Adrenal gland (tissue), 12 donors: ENCODE measurements around the gene CALML3. TPM values are rescaled to one million over a fixed set of nuclear protein-coding genes. Genes with fewer than 3 reads are reported as not detected.

ENCODE experiments used
- DNase-seq, 7 donors: peaks; one replicate each; pipeline ENCODE4 v3.0.0-alpha.2; 2019 to 2020
- H3K27ac ChIP-seq, 5 donors: fragments of 200-600 bp; sonication (generic) in 4 of 5; 1 replicate in 3 of 5; 2 replicates in 2 of 5; pipeline versions ENCODE4 v1.5.1 to v1.8.0; 2016 to 2020; ENCODE audit warnings: mild to moderate bottlenecking in 1 of 5
- H3K27me3 ChIP-seq: fragments of 200-600 bp; 2 replicates; pipeline ENCODE4 v1.8.0; 2021
- H3K36me3 ChIP-seq, 2 donors: fragments of 200-600 bp; replicated peaks in 1 of 2; 1 replicate in 1 of 2; 2 replicates in 1 of 2; pipeline versions ENCODE4 v1.5.1 to v1.8.0; 2018 to 2022
- H3K4me1 ChIP-seq, 2 donors: fragments of 200-600 bp; replicated peaks in 1 of 2; 1 replicate in 1 of 2; 2 replicates in 1 of 2; pipeline versions ENCODE4 v1.5.1 to v1.8.0; 2018 to 2021
- H3K4me3 ChIP-seq, 4 donors: fragments of 200-600 bp; sonication (generic) in 3 of 4; one replicate each; pipeline ENCODE4 v1.5.1; 2016 to 2018
- H3K9me3 ChIP-seq, 3 donors: fragments of 200-600 bp; sonication (generic) in 1 of 3; replicated peaks in 1 of 3; 1 replicate in 2 of 3; 2 replicates in 1 of 3; pipeline versions ENCODE4 v1.5.1 to v1.8.0; 2016 to 2021
- POLR2A ChIP-seq, 2 donors: fragments of 450-650 bp; IDR thresholded peaks; one replicate each; pipeline ENCODE4 v1.6.1; 2017; ENCODE audit warnings: antibody characterized with exemption in 2 of 2, mild to moderate bottlenecking in 2 of 2, moderate library complexity in 1 of 2
- WGBS, 4 donors: extraction: QIAGEN DNeasy Blood & Tissue Kit in 2 of 4; methylation state at CpG; one replicate each; pipeline versions ENCODE4 v1.1.5 to v1.1.7; 2013 to 2017; 5-methylcytosine and 5-hydroxymethylcytosine counted together
- intact Hi-C, 2 donors: fragments of 100-400 bp; cut with DNase I; formaldehyde crosslinking; loops; one replicate each; pipeline versions ENCODE4 v1.14.1 to v1.15.0; 2022 to 2023
- polyA plus RNA-seq, 3 donors: library from polyadenylated mRNA; stranded (reverse); fragments of 200-250 nt in 2 of 3; fragments of 350-450 nt in 1 of 3; fragmentation: Illumina TruSeq in 1 of 3; extraction: RNeasy Lipid Tissue Mini Kit (QIAGEN cat#74804) in 1 of 3; gene quantifications; one replicate each; pipeline ENCODE4 v1.2.3, GENCODE V29; 2013 to 2014
- total RNA-seq, 9 donors: library from RNA; depleted of rRNA in 4 of 9; stranded (reverse); fragments of >200 nt in 4 of 9; fragments of 120-200 nt in 1 of 9; fragmentation: NEBNext Ultra II Directional in 1 of 9; extraction: Animal tissue kit (Norgen Biotek cat#: 25700) in 1 of 9; gene quantifications; one replicate each; pipeline versions ENCODE4 v1.1.0 to v1.2.4, GENCODE V29; 2013 to 2023
- TF ChIP-seq, protein P1 (sequence below), 6 experiments: fragments of 450-650 bp in 4 of 6; fragments of 200-600 bp in 2 of 6; sonication (generic) in 1 of 6; IDR thresholded peaks; 1 replicate in 5 of 6; 2 replicates in 1 of 6; pipeline versions ENCODE4 v1.5.1 to v1.8.0; 2016 to 2021; ENCODE audit warnings: antibody characterized with exemption in 6 of 6, mild to moderate bottlenecking in 2 of 6, moderate library complexity in 1 of 6
- donor health status: healthy with polysubstance abuse.
- donor health status: Bipolar disorder and iron deficiency.
- donor health status: DM: yes; HTN: yes; CAD: no.
- donor health status: DM: no; HTN: no; CAD: no.
- donor health status: DM: no; HTN: no; CAD: no.
- donor health status: DM: yes; HTN: yes; CAD: no.

Gene CALML3
- total and polyA plus RNA-seq, 12 donors, result 0.07 TPM; not detected in 11

DNA sequence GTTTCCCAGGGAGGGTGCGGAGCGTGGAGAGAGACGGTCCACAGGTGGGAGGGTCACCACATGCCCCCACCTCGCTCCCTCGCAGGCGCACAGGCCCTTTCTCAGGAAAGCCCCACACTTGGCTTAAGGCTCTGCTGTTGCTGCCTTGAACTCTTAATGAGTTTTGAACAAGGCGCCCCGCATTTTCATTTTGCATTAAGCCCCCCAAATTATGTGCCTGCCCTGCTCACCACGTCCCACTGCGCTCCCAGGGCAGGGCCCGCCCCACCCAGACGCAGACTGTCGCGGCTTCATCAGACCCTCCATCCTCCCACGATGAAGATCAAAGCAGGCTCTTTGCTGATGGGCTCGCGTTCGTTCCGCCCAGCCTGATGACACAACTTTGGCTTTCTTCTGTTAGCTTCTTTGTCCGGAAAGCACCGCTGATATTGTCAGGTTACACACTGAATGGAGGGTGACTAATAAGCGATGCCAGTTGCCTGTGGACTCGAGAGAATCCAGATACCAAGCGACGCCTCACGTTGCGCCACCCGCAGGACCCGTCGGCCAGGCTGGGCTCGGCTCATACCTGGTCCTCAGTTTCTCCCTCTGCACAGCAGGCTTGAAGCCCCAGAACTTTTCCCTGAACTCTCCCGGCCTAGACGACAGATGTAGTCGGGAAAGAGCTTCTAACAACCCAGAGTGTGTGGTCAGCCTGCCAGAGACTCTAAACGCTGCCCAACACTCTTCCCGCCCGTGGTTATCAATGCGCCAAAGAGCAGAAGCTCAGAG, 9.5 kb downstream of the CALML3 start:
- no peaks in the 10 kb centered on the region for H3K27me3 ChIP-seq
- H3K27ac ChIP-seq, result no peak overlapping the region
- 84 to 89% (median 87%) methylated on average over 31 to 38 of the region's 38 CpGs for WGBS, 4 donors
- no peaks in the 10 kb centered on the region for H3K36me3 ChIP-seq
- H3K4me3 ChIP-seq, result no peak overlapping the region
- no peak for DNase-seq
- H3K4me1 ChIP-seq, result no peaks in the 10 kb centered on the region
- TF ChIP-seq, protein P1, sequence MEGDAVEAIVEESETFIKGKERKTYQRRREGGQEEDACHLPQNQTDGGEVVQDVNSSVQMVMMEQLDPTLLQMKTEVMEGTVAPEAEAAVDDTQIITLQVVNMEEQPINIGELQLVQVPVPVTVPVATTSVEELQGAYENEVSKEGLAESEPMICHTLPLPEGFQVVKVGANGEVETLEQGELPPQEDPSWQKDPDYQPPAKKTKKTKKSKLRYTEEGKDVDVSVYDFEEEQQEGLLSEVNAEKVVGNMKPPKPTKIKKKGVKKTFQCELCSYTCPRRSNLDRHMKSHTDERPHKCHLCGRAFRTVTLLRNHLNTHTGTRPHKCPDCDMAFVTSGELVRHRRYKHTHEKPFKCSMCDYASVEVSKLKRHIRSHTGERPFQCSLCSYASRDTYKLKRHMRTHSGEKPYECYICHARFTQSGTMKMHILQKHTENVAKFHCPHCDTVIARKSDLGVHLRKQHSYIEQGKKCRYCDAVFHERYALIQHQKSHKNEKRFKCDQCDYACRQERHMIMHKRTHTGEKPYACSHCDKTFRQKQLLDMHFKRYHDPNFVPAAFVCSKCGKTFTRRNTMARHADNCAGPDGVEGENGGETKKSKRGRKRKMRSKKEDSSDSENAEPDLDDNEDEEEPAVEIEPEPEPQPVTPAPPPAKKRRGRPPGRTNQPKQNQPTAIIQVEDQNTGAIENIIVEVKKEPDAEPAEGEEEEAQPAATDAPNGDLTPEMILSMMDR (IDR thresholded peaks at IDR 0.05), result no peak
- no peak for TF ChIP-seq POLR2A (IDR thresholded peaks at IDR 0.05)
- intact Hi-C loops, result no loop called here
- H3K9me3 ChIP-seq, result no peaks in the 10 kb centered on the region

DNA sequence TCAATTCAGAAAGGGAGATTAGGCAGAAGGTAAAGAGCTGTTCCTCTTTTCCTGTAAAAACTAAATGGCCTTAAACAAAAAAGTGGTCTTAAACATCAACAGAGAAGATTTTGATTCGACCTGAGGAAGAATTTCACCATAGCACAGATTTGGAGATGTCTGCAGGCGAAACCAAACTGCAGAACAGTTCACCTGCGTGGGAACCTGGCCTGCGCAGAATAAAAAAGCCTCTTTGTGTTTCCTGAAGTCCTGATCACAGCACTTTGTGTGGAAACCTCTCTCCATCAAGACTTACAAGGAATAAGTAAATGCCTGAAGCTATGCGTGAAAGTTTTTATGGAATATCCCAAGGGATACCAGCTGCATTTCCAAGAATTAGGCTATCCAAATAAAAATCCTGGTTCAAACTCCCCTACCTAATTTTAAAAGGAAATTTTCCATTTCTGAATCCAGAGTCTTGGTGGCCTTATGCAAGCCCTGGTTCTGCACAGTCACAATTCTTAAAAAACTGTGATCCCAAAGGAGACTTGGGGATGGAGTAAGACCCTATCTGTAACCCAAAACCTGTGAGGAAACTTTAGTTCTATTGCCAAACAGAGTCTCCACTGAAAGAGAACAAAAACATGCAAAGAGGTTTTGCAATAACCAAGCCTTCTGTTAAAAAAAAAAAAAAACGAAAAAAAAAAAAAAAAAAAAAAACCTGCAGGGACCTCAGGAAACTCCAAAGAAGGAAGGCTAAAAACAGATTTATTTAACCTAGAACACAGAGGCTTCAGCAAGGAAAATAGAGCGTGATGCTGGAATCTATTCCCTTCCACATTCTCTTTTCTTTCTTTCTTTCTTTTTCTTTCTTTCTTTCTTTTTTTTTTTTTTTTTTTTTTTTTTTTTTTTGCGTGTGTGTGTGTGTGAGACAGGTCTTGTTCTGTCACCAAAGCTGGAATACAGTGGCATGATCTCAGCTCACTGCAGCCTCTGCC, 10.4 kb downstream of the CALML3 start:
- no peak for DNase-seq
- 65 to 74% (median 70%) methylated on average over 8 of the region's 8 CpGs for WGBS, 4 donors
- no peaks in the 10 kb centered on the region for H3K4me1 ChIP-seq

DNA sequence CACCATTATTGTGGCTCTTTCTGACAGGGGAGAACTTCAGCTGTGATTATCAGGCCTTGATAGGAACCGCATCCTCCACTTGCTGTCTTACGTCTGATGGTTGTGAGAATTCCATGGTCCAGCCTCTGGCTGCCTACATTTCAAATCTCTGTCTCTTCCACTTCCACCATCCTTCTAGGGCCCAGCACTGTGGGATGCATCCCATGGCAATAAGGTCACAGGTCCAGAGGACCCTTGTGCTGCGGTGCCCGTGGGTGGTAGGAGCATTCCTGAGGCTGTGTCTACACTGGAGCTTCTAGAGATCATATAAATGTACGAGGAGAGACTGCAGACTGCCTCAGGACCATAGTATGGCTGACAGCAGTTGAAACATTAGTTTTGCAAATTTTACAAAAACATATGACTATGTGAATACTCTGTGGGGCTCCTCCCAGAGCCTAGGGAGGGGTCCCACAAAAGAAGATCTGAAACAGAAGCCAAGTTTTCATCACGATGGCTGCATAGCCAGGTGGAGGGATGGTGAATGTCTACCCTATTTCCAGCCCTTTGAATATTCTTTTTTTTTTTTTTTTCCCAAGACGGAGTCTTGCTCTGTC, 11.8 kb downstream of the CALML3 start:
- DNase-seq, result no peak
- H3K4me3 ChIP-seq, result no peak overlapping the region
- H3K27me3 ChIP-seq, result no peaks in the 10 kb centered on the region
- no peaks in the 10 kb centered on the region for H3K9me3 ChIP-seq
- intact Hi-C loops, result no loop called here
- no peaks in the 10 kb centered on the region for H3K4me1 ChIP-seq
- 88 to 94% (median 91%) methylated on average over 4 to 7 of the region's 7 CpGs for WGBS, 4 donors
- H3K36me3 ChIP-seq, result no peaks in the 10 kb centered on the region
- no peak for TF ChIP-seq POLR2A (IDR thresholded peaks at IDR 0.05)
- TF ChIP-seq, protein P1 (IDR thresholded peaks at IDR 0.05), result no peak
- H3K27ac ChIP-seq, result no peak overlapping the region

More for the DNA sequence above, 10.4 kb downstream of the CALML3 start:
- Histone ChIP-seq H3K4me3 (no peak overlapping the region), H3K36me3 (no peaks in the 10 kb centered on the region), H3K27me3 (no peaks in the 10 kb centered on the region), H3K27ac (no peak overlapping the region), H3K9me3 (no peaks in the 10 kb centered on the region)
- intact Hi-C loops, result no loop called here
- no peak for TF ChIP-seq POLR2A (IDR thresholded peaks at IDR 0.05)
- TF ChIP-seq, protein P1 (IDR thresholded peaks at IDR 0.05), result no peak

DNA sequence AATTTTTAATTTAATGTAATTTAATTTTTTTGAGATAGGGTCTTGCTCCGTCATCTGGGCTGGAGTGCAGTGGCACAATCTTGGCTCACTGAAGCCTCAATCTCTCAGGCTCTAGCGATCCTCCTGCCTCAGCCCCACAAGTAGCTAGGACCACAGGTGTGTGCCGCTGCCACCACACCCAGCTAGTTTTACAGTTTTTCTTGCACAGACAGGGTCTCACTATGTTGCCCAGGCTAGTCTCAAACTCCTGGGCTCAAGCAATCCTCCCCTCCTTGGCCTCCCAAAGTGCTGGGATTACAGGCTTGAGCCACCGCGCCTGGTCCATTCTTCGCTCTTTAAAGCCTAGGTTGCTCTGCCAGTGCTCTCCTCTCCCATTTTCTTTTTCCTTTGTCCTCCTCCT, 12.9 kb downstream of the CALML3 start:
- Histone ChIP-seq H3K27me3 (no peaks in the 10 kb centered on the region), H3K4me1 (no peaks in the 10 kb centered on the region), H3K27ac (no peak overlapping the region), H3K4me3 (no peak overlapping the region), H3K36me3 (no peaks in the 10 kb centered on the region), H3K9me3 (peaks cover 0 to 8% (median 0%) of the 10 kb centered on the region in 3 donors)
- WGBS, 4 donors, result 82 to 96% (median 89%) methylated on average over 6 of the region's 6 CpGs
- no peak for TF ChIP-seq POLR2A (IDR thresholded peaks at IDR 0.05)
- TF ChIP-seq, protein P1 (IDR thresholded peaks at IDR 0.05), result no peak
- intact Hi-C loops, result no loop called here
- no peak for DNase-seq
